SK-N-SH (cell line): Measurements from ENCODE around the gene EDEM2.

Source experiments
- GATA2 ChIP-seq: sonication (generic); formaldehyde crosslinking; IDR thresholded peaks from 2 replicates; pipeline ENCODE4 v1.5.0; 2020; ENCODE audit warnings: mild to moderate bottlenecking, missing genetic modification reagents
- JUND ChIP-seq: IDR thresholded peaks from 2 replicates; pipeline ENCODE4 v1.4.0; 2012
- NRF1 ChIP-seq: IDR thresholded peaks from 2 replicates; pipeline ENCODE4 v1.6.1; 2012; ENCODE audit warnings: low read depth, mild to moderate bottlenecking, low read length
- POLR2AphosphoS5 ChIP-seq: IDR thresholded peaks from 2 replicates; pipeline ENCODE4 v1.6.1; 2012; ENCODE audit warnings: low read depth, low read length
- SMC3 ChIP-seq: IDR thresholded peaks from 2 replicates; pipeline ENCODE4 v1.6.1; 2012; ENCODE audit warnings: low read depth, low read length, improper control_type of control experiment
- YY1 ChIP-seq: IDR thresholded peaks from 2 replicates; pipeline ENCODE4 v1.4.0; 2012; ENCODE audit warnings: low read depth, mild to moderate bottlenecking
- TF ChIP-seq, protein P1 (sequence below): fragments of 200-600 bp; sonication (generic); IDR thresholded peaks from 2 replicates; pipeline ENCODE4 v1.6.1; 2017; ENCODE audit warnings: antibody characterized with exemption, mild to moderate bottlenecking, moderate library complexity

DNA sequence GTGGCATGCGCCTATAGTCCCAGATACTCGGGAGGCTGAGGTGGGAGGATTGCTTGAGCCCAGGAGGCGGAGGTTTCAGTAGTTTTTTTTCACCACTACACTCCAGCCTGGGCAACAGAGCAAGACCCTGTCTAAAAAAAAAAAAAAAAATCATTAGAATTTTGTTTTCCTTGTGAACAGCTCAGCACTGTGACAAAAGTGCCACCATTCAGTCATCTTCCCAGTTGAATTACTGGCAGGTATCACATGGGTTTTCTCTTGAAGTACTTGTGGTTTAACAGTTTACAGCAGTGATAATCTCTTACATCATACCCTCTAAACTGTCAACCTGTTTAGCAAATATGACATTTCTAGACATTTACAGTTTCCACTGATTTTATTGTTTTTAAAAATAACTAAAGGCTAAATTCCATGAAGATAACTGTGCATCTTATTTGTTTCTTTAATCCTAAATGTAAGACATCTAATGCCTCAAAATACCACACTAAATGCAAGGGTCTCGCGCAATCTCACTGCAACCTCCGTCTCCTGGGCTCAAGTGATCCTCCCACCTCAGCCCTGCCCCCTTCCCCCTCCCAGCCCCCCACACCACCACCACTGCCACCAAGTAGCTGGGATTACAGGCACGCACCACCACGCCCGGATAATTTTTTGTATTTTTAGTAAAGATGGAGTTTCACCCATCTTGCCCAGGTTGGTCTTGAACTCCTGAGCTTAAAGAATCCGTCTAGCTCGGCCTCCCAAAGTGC is 61.5 kb downstream of the EDEM2 start:
- TF ChIP-seq, protein P1, sequence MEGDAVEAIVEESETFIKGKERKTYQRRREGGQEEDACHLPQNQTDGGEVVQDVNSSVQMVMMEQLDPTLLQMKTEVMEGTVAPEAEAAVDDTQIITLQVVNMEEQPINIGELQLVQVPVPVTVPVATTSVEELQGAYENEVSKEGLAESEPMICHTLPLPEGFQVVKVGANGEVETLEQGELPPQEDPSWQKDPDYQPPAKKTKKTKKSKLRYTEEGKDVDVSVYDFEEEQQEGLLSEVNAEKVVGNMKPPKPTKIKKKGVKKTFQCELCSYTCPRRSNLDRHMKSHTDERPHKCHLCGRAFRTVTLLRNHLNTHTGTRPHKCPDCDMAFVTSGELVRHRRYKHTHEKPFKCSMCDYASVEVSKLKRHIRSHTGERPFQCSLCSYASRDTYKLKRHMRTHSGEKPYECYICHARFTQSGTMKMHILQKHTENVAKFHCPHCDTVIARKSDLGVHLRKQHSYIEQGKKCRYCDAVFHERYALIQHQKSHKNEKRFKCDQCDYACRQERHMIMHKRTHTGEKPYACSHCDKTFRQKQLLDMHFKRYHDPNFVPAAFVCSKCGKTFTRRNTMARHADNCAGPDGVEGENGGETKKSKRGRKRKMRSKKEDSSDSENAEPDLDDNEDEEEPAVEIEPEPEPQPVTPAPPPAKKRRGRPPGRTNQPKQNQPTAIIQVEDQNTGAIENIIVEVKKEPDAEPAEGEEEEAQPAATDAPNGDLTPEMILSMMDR: no peak
- no peak for TF ChIP-seq YY1
- no peak for TF ChIP-seq SMC3
- no peak for TF ChIP-seq GATA2
- TF ChIP-seq POLR2AphosphoS5: no peak
- TF ChIP-seq NRF1: no peak
- TF ChIP-seq JUND: no peak
